AG09309 (cell line): ENCODE measurements around the gene ZNF423.

Source experiments
- DNase-seq: peaks from one replicate; pipeline ENCODE4 v3.0.0-alpha.2; 2010; ENCODE audit warnings: low read depth
- H3K4me3 ChIP-seq: 2 replicates; pipeline ENCODE4 v1.5.1; 2011; ENCODE audit warnings: mild to moderate bottlenecking, low read depth, low read length, moderate library complexity; ENCODE audit not compliant: control insufficient read depth
- TF ChIP-seq, protein P1 (sequence below): IDR thresholded peaks from 2 replicates; pipeline ENCODE4 v1.5.1; 2011; ENCODE audit warnings: mild to moderate bottlenecking, low read depth, low read length, inconsistent platforms; ENCODE audit not compliant: insufficient read depth, control insufficient read depth; ENCODE audit errors: missing control alignments

Gene ZNF423

DNA sequence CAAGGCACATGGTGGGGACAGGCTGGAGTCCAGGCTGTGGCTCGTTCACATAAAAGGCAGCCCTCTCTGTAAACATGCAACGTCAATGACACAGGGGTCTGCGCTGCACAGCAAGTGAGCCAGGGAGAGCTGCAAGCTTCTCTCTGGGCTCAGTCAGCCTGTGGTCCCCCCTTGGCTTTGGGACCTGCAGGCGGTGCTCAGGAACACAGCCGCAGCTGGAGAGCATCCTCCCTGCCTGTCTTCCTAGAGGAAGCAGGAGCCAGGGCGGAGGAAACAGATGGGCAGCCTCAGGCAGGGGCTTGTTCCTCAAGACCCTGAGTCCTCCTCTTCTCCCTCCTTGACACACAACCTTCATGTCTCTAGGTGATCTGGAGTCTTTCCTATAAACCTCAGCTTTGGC, 254.3 kb downstream of the ZNF423 start:
- TF ChIP-seq, protein P1, sequence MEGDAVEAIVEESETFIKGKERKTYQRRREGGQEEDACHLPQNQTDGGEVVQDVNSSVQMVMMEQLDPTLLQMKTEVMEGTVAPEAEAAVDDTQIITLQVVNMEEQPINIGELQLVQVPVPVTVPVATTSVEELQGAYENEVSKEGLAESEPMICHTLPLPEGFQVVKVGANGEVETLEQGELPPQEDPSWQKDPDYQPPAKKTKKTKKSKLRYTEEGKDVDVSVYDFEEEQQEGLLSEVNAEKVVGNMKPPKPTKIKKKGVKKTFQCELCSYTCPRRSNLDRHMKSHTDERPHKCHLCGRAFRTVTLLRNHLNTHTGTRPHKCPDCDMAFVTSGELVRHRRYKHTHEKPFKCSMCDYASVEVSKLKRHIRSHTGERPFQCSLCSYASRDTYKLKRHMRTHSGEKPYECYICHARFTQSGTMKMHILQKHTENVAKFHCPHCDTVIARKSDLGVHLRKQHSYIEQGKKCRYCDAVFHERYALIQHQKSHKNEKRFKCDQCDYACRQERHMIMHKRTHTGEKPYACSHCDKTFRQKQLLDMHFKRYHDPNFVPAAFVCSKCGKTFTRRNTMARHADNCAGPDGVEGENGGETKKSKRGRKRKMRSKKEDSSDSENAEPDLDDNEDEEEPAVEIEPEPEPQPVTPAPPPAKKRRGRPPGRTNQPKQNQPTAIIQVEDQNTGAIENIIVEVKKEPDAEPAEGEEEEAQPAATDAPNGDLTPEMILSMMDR: no peak
- DNase-seq: no peak
- no peak overlapping the region for H3K4me3 ChIP-seq

DNA sequence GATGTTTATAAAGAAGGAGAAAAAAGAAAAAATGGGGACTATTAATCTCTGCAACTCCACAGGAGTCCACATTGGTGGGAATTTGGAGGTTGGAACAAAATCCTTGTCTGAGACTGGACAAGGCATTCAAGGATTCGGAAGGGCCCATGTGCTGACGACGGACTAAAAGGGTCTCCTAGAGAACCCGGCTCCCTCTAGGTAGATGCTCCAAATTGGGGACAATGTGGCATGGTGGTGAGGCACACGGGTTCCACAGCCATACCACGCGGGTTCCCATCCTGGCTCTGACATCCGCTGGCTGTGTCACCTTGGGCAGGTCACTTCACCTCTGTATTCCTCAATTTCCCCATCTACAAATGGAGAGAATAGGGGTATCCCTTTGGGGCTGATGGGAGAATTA, 254.9 kb downstream of the ZNF423 start:
- H3K4me3 ChIP-seq: no peak overlapping the region
- no peak for DNase-seq
- TF ChIP-seq, protein P1: no peak

DNA sequence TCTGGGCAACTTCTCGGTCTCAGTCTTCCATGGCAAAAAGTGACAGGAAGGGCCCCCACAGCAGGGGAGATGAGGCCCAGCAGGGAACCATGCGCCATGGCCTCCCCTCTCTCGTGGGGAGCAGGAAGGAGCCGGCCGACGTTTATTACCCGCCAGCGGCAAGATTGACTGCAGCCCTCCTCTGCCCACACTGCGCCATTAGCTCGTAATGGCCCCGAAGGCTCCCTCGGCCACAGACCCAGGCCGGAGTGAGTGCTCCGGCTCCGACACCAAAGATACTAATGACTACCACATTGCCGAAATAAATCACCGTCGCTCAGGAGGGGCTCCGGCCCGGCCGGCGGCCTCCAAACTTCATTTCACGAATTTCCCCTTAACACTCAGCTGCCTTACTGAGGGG, 255.4 kb downstream of the ZNF423 start:
- TF ChIP-seq, protein P1: no peak
- no peak overlapping the region for H3K4me3 ChIP-seq
- DNase-seq: no peak

DNA sequence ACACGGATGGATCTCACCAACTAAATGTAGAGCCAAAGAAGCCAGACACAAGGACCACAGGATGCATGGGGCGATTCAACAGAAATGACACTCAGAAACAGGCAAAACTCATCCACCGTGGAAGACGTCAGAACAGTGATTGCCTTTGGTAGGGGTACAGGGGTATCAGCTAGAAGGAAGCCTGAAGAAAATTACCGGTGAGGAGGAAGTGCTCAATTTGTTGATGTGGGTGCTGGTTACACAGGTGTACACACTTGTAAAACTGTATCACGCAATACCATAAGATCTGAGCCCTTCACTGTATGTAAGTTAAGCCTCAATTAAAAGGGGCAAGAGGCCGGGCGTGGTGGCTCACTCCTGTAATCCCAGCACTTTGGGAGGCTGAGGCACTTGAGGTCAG, 256.2 kb downstream of the ZNF423 start:
- TF ChIP-seq, protein P1: no peak

DNA sequence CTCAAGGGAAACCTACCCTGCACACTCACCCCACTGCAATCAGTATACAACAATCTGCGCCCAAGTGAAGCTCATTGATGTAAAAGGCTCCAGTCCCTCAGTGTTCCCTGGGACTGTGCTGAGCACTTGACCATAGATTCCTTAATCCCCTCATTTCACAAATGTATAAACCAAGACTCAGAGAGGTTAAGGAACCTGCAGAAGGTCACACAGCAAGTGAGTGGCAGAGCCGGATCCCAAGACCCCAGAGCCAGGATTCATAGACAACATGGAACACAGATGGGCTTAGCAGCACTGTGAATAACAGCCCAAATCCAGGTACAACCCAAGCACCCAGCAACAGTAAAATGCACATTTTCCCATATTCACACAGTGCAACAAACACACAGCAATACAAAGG, 256.6 kb downstream of the ZNF423 start:
- no peak for DNase-seq
- no peak overlapping the region for H3K4me3 ChIP-seq
- TF ChIP-seq, protein P1: no peak

More for the DNA sequence above, 256.2 kb downstream of the ZNF423 start:
- no peak for DNase-seq
- H3K4me3 ChIP-seq: no peak overlapping the region

DNA sequence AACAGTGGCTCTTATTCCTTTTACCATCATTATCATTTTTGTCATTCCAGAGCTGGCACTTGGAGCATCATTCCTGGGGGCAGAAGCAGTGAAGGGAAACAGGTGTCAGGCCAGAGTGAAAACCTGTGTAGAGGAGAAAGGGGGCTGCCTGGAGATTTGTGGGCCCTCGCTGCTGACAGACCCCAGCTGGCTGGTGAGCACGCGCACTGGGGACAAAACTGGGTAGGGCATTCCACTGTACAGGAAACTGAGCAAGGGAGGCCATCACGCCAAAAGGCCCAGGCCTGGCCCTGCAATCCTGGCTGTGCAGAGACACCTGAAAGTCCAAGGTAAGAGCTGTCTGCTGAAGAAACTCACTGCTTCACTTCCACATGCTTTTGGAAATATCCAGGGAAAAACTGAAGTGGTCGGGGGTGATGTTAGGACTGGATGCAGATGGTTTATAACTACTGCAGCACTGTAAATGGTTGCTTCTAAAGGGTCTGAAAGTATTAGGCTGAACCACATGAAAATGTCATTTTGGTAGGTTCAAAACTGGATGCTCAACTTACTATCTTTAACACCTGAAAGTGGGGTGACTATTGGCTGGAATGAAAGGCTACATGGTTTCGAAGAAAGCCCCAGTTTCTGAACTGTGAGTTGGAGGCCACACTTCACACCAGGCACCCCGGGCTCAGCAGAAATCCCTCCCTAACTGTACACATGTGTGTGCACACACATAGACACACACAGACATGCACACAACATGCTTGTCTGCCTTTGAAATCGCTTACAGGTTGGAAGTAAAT, 257.3 kb downstream of the ZNF423 start:
- DNase-seq: no peak
- H3K4me3 ChIP-seq: no peak overlapping the region
- TF ChIP-seq, protein P1: no peak
